Panc1 (cell line): ENCODE measurements around the gene BCL2. TPM values are rescaled to one million over a fixed set of nuclear protein-coding genes. Genes with fewer than 3 reads are reported as not detected.

Source experiments
- ATAC-seq: fragments of 200-7000 bp; cut with Tn5 transposase; 2 replicates; pipeline ENCODE4 v1.9.1; 2020; ENCODE audit warnings: mild to moderate bottlenecking, moderate library complexity
- BruUV-seq: library from RNA; stranded (reverse); fragments of 400-500 nt; replicated peaks from 2 replicates; lab custom pipeline; 2021; lab: Mats Ljungman, UMichigan
- CTCF ChIA-PET: fragments of 300-600 bp; sonication (Branson Sonifier 250); formaldehyde crosslinking; loops from one replicate; lab custom pipeline; 2022; ENCODE audit warnings: antibody characterized with exemption; lab: Charles Lee
- POLR2A ChIA-PET: fragments of 300-600 bp; sonication (Branson Sonifier 250); formaldehyde crosslinking; loops from one replicate; lab custom pipeline; 2022; ENCODE audit warnings: antibody characterized with exemption; lab: Charles Lee
- DNase-seq: peaks from one replicate; pipeline ENCODE4 v3.0.0-alpha.2; 2010; ENCODE audit warnings: low read depth, low spot score
- H3K27ac ChIP-seq: 2 replicates; pipeline ENCODE4 v1.5.1; 2011; ENCODE audit warnings: mild to moderate bottlenecking, low read length, inconsistent platforms
- H3K27me3 ChIP-seq: fragments of 200-500 bp; sonication (Bioruptor generic); 2 replicates; pipeline ENCODE4 v1.6.0; 2014; ENCODE audit warnings: low read length, inconsistent platforms; ENCODE audit not compliant: control insufficient read depth, insufficient read depth
- H3K36me3 ChIP-seq: fragments of 200-500 bp; sonication (Bioruptor generic); 2 replicates; pipeline ENCODE4 v1.5.1; 2014; ENCODE audit warnings: inconsistent platforms, mild to moderate bottlenecking, low read length, moderate library complexity; ENCODE audit not compliant: control insufficient read depth, insufficient read depth
- H3K4me1 ChIP-seq: 2 replicates; pipeline ENCODE4 v1.5.1; 2011; ENCODE audit warnings: inconsistent platforms, mild to moderate bottlenecking, low read length, moderate library complexity; ENCODE audit not compliant: control insufficient read depth, insufficient read depth
- H3K4me3 ChIP-seq, 2 experiments: 2 replicates each; pipeline ENCODE4 v1.5.1; 2011 to 2012; ENCODE audit warnings: low read depth in 2 of 2, low read length in 2 of 2, mild to moderate bottlenecking in 2 of 2, inconsistent platforms in 1 of 2, moderate library complexity in 1 of 2
- H3K9me3 ChIP-seq: fragments of 200-500 bp; sonication (Bioruptor generic); 2 replicates; pipeline ENCODE4 v1.5.1; 2014; ENCODE audit warnings: low read depth, mild to moderate bottlenecking, inconsistent platforms, low read length, moderate library complexity; ENCODE audit not compliant: control insufficient read depth, insufficient read depth
- CTCF ChIP-seq: fragments of 450-650 bp; IDR thresholded peaks from 2 replicates; pipeline ENCODE4 v1.5.1; 2017; ENCODE audit warnings: mild to moderate bottlenecking
- POLR2AphosphoS5 ChIP-seq: IDR thresholded peaks from 2 replicates; pipeline ENCODE4 v1.6.1; 2012; ENCODE audit warnings: mild to moderate bottlenecking, low read depth, low read length, moderate library complexity
- SIN3A ChIP-seq: IDR thresholded peaks from 2 replicates; pipeline ENCODE4 v1.6.1; 2012; ENCODE audit warnings: low read depth, mild to moderate bottlenecking, low read length, moderate library complexity, borderline replicate concordance; ENCODE audit not compliant: insufficient read depth
- TCF7L2 ChIP-seq: IDR thresholded peaks from 2 replicates; pipeline ENCODE4 v1.6.1; 2011; ENCODE audit warnings: mild to moderate bottlenecking, low read depth, low read length, inconsistent platforms
- in situ Hi-C: cut with HindIII; loops from 2 replicates; pipeline ENCODE4 v1.10.0; 2016; ENCODE audit warnings: low sequenced_read_pairs, low pct_unique_long_range_greater_than_20kb
- intact Hi-C: fragments of 100-400 bp; cut with micrococcal nuclease; formaldehyde crosslinking; loops from one replicate; pipeline ENCODE4 v1.10.0; 2022; ENCODE audit not compliant: unreplicated experiment
- total RNA-seq: library from RNA; stranded (reverse); gene quantifications from one replicate; pipeline ENCODE4 v1.2.1, GENCODE V29; 2021; ENCODE audit not compliant: unreplicated experiment
- TF ChIP-seq, protein P1 (sequence below), 2 experiments: IDR thresholded peaks; 2 replicates each; pipeline ENCODE4 v1.6.1; 2011 to 2012; ENCODE audit warnings: low read depth in 2 of 2, control low read depth in 1 of 2, low read length in 1 of 2, mild to moderate bottlenecking in 1 of 2, moderate library complexity in 1 of 2; ENCODE audit not compliant: insufficient read depth in 1 of 2

The BCL2 gene
- total RNA-seq, 1 experiment from 2014 or later = 0.72 TPM

DNA sequence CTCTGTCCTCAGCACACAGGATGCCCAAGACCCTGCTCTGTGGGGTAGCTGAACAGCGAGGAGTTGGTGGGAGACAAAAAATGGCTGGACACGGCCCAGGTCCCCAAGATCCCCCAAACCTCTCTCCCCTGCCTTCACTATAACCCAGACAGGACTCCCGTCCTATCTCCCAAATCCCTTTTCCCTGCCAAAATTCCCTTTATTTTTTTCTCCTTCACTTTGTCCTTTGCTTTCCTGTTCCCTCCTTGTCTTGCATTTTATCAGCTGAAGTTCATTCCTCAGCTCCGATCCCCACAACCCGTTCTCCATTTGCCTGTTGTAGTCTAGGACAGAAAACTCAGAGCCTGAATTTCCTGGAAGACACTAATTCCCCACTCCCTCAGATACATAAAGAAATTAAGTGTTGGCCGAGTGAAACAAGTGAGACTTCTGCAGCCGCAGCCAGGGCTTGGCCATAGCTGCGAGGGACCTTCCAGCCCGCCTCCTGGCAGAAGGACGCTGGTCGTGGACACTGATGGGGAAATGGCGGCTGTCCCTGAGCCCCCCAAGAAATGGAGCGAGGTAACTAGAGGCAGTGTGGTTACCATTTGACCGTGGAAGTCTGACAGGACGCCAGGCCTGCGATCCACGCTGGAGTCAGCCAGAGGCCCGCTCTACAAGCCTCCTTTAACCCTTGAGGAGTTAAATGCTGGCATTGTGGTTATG, 173.6 kb downstream of the BCL2 start:
- DNase-seq = no peak
- BruUV-seq = no TSS peak
- POLR2A ChIA-PET = no interaction called here

GRCh38 chr18:63145166-63145850, 174.3 kb downstream of the BCL2 start:
- POLR2A ChIA-PET = no interaction called here
- intact Hi-C loops = no loop called here
- H3K9me3 ChIP-seq = no peaks in the 10 kb centered on the region
- in situ Hi-C loops = no loop called here
- DNase-seq (no peak), ATAC-seq (no peak)
- no peaks in the 10 kb centered on the region for H3K27me3 ChIP-seq
- no peak overlapping the region for H3K27ac ChIP-seq
- TF ChIP-seq, protein P1, sequence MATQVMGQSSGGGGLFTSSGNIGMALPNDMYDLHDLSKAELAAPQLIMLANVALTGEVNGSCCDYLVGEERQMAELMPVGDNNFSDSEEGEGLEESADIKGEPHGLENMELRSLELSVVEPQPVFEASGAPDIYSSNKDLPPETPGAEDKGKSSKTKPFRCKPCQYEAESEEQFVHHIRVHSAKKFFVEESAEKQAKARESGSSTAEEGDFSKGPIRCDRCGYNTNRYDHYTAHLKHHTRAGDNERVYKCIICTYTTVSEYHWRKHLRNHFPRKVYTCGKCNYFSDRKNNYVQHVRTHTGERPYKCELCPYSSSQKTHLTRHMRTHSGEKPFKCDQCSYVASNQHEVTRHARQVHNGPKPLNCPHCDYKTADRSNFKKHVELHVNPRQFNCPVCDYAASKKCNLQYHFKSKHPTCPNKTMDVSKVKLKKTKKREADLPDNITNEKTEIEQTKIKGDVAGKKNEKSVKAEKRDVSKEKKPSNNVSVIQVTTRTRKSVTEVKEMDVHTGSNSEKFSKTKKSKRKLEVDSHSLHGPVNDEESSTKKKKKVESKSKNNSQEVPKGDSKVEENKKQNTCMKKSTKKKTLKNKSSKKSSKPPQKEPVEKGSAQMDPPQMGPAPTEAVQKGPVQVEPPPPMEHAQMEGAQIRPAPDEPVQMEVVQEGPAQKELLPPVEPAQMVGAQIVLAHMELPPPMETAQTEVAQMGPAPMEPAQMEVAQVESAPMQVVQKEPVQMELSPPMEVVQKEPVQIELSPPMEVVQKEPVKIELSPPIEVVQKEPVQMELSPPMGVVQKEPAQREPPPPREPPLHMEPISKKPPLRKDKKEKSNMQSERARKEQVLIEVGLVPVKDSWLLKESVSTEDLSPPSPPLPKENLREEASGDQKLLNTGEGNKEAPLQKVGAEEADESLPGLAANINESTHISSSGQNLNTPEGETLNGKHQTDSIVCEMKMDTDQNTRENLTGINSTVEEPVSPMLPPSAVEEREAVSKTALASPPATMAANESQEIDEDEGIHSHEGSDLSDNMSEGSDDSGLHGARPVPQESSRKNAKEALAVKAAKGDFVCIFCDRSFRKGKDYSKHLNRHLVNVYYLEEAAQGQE (IDR thresholded peaks at IDR 0.05; ENCODE audit: insufficient read depth in 1 of 2, low read depth in 2 of 2, low read length in 1 of 2) = no peak
- TF ChIP-seq TCF7L2 = no peak
- no peak for TF ChIP-seq POLR2AphosphoS5
- TF ChIP-seq CTCF = no peak
- TF ChIP-seq SIN3A = no peak
- no peaks in the 10 kb centered on the region for H3K36me3 ChIP-seq
- CTCF ChIA-PET = interaction anchor here (0.5 kb wide), 1 partner anchor 178 kb away, joined by 3 read pairs; no protein-coding TSS in a partner anchor
- no peaks in the 10 kb centered on the region for H3K4me1 ChIP-seq
- H3K4me3 ChIP-seq = no peak overlapping the region
- BruUV-seq = no TSS peak

More for the DNA sequence above, 173.6 kb downstream of the BCL2 start:
- H3K27ac ChIP-seq = no peak overlapping the region
- no peaks in the 10 kb centered on the region for H3K27me3 ChIP-seq
- no peaks in the 10 kb centered on the region for H3K4me1 ChIP-seq
- in situ Hi-C loops (no loop called here), intact Hi-C loops (no loop called here)
- H3K9me3 ChIP-seq = no peaks in the 10 kb centered on the region
- TF ChIP-seq CTCF = no peak
- TF ChIP-seq POLR2AphosphoS5 = no peak
- no peak for TF ChIP-seq SIN3A
- TF ChIP-seq, protein P1 (IDR thresholded peaks at IDR 0.05; ENCODE audit: insufficient read depth in 1 of 2, low read depth in 2 of 2, low read length in 1 of 2) = no peak
- TF ChIP-seq TCF7L2 = no peak
- ATAC-seq = no peak
- H3K4me3 ChIP-seq = no peak overlapping the region
- no peaks in the 10 kb centered on the region for H3K36me3 ChIP-seq
- CTCF ChIA-PET = interaction anchor here (0.5 kb wide), 1 partner anchor 178 kb away, joined by 3 read pairs; no protein-coding TSS in a partner anchor
